ENCODE data around the gene GCN1.

GCN1 gene

GRCh38 chr12:120225852-120226640, 31.5 kb upstream of the GCN1 start:
- peaks cover 17% of the 10 kb centered on the region; the same call in 1 of the 2 replicates for H3K36me3 ChIP-seq (ENCODE audit: insufficient read depth, low read length)
- no peak for DNase-seq (ENCODE audit: low read depth, low spot score)
- H3K9ac ChIP-seq (ENCODE audit: insufficient read length) = no peak overlapping the region
- H3K27ac ChIP-seq = peak overlapping the region; percentile 82; the same call in 1 of the 2 replicates
- TF ChIP-seq EZH2 (IDR thresholded peaks at IDR 0.05) (no peak), POLR2AphosphoS5 (IDR thresholded peaks at IDR 0.05; ENCODE audit: borderline replicate concordance, low read depth, low read length) (no peak), FOXP2 (optimal IDR thresholded peaks at IDR 0.05; ENCODE audit: control extremely low read depth, extremely low read length, insufficient read depth) (no peak)
- H3K4me3 ChIP-seq = peak overlapping the region; percentile 78; the same call in 1 of the 2 replicates
- no peaks in the 10 kb centered on the region for H3K9me3 ChIP-seq (ENCODE audit: low read depth, low read length)

- TF ChIP-seq FOXP2 (optimal IDR thresholded peaks at IDR 0.05; ENCODE audit: control extremely low read depth, extremely low read length, insufficient read depth) (no peak), EZH2 (IDR thresholded peaks at IDR 0.05) (no peak), POLR2AphosphoS5 (IDR thresholded peaks at IDR 0.05; ENCODE audit: borderline replicate concordance, low read depth, low read length) (no peak)
- Histone ChIP-seq H3K36me3 (ENCODE audit: insufficient read depth, low read length) (peaks cover 17% of the 10 kb centered on the region; the same call in 1 of the 2 replicates), H3K27ac (peak overlapping the region; percentile 82), H3K9ac (ENCODE audit: insufficient read length) (peak overlapping the region; percentile 24), H3K9me3 (ENCODE audit: low read depth, low read length) (no peaks in the 10 kb centered on the region), H3K4me3 (peak overlapping the region; percentile 78)
- no peak for DNase-seq (ENCODE audit: low read depth, low spot score)
Measured at GRCh38 chr12:120225200-120225558, 30.7 kb upstream of the GCN1 start.

GRCh38 chr12:120224304-120225199, 30.0 kb upstream of the GCN1 start:
- peak overlapping the region; percentile 78 for H3K4me3 ChIP-seq
- TF ChIP-seq EZH2 (IDR thresholded peaks at IDR 0.05) (no peak), POLR2AphosphoS5 (IDR thresholded peaks at IDR 0.05; ENCODE audit: borderline replicate concordance, low read depth, low read length) (0 out of 2 replicates have a peak, but pooled peaks have one; percentile 33)
- H3K36me3 ChIP-seq (ENCODE audit: insufficient read depth, low read length) = peaks cover 17% of the 10 kb centered on the region; the same call in 1 of the 2 replicates
- H3K27ac ChIP-seq = peak overlapping the region; percentile 82
- H3K9ac ChIP-seq (ENCODE audit: insufficient read length) = peak overlapping the region; percentile 24
- no peak for DNase-seq (ENCODE audit: low read depth, low spot score)
- no peaks in the 10 kb centered on the region for H3K9me3 ChIP-seq (ENCODE audit: low read depth, low read length)

GRCh38 chr12:120223458-120224303, 29.2 kb upstream of the GCN1 start:
- Histone ChIP-seq H3K4me3 (no peak overlapping the region; the same call in 1 of the 2 replicates), H3K9ac (ENCODE audit: insufficient read length) (no peak overlapping the region), H3K27ac (no peak overlapping the region), H3K36me3 (ENCODE audit: insufficient read depth, low read length) (peaks cover 17% of the 10 kb centered on the region; the same call in 1 of the 2 replicates), H3K9me3 (ENCODE audit: low read depth, low read length) (no peaks in the 10 kb centered on the region)
- TF ChIP-seq FOXP2 (optimal IDR thresholded peaks at IDR 0.05; ENCODE audit: control extremely low read depth, extremely low read length, insufficient read depth) (no peak), EZH2 (IDR thresholded peaks at IDR 0.05) (no peak), POLR2AphosphoS5 (IDR thresholded peaks at IDR 0.05; ENCODE audit: borderline replicate concordance, low read depth, low read length) (no peak)
- no peak for DNase-seq (ENCODE audit: low read depth, low spot score)

- Histone ChIP-seq H3K36me3 (ENCODE audit: insufficient read depth, low read length) (peaks cover 17% of the 10 kb centered on the region; the same call in 1 of the 2 replicates), H3K9me3 (ENCODE audit: low read depth, low read length) (no peaks in the 10 kb centered on the region), H3K27ac (no peak overlapping the region), H3K9ac (ENCODE audit: insufficient read length) (no peak overlapping the region), H3K4me3 (no peak overlapping the region)
- TF ChIP-seq FOXP2 (optimal IDR thresholded peaks at IDR 0.05; ENCODE audit: control extremely low read depth, extremely low read length, insufficient read depth) (no peak), POLR2AphosphoS5 (IDR thresholded peaks at IDR 0.05; ENCODE audit: borderline replicate concordance, low read depth, low read length) (no peak), EZH2 (IDR thresholded peaks at IDR 0.05) (no peak)
- DNase-seq (ENCODE audit: low read depth, low spot score) = no peak
Measured at GRCh38 chr12:120222288-120222832, 27.8 kb upstream of the GCN1 start.

- TF ChIP-seq FOXP2 (optimal IDR thresholded peaks at IDR 0.05; ENCODE audit: control extremely low read depth, extremely low read length, insufficient read depth) (no peak), POLR2AphosphoS5 (IDR thresholded peaks at IDR 0.05; ENCODE audit: borderline replicate concordance, low read depth, low read length) (no peak), EZH2 (IDR thresholded peaks at IDR 0.05) (no peak)
- DNase-seq (ENCODE audit: low read depth, low spot score) = no peak
- H3K4me3 ChIP-seq = no peak overlapping the region
- H3K27ac ChIP-seq = no peak overlapping the region
- no peak overlapping the region for H3K9ac ChIP-seq (ENCODE audit: insufficient read length)
- H3K9me3 ChIP-seq (ENCODE audit: low read depth, low read length) = no peaks in the 10 kb centered on the region
- peaks cover 17% of the 10 kb centered on the region; the same call in 1 of the 2 replicates for H3K36me3 ChIP-seq (ENCODE audit: insufficient read depth, low read length)
Measured at GRCh38 chr12:120221576-120221900, 27.0 kb upstream of the GCN1 start.

- Histone ChIP-seq H3K9me3 (ENCODE audit: low read depth, low read length) (no peaks in the 10 kb centered on the region), H3K36me3 (ENCODE audit: insufficient read depth, low read length) (peaks cover 17% of the 10 kb centered on the region; the same call in 1 of the 2 replicates), H3K9ac (ENCODE audit: insufficient read length) (no peak overlapping the region), H3K27ac (0 out of 2 replicates have a peak overlapping the region, but pooled peaks have one; percentile 6), H3K4me3 (no peak overlapping the region)
- TF ChIP-seq EZH2 (IDR thresholded peaks at IDR 0.05) (no peak), FOXP2 (optimal IDR thresholded peaks at IDR 0.05; ENCODE audit: control extremely low read depth, extremely low read length, insufficient read depth) (no peak), POLR2AphosphoS5 (IDR thresholded peaks at IDR 0.05; ENCODE audit: borderline replicate concordance, low read depth, low read length) (no peak)
- DNase-seq (ENCODE audit: low read depth, low spot score) = no peak
Measured at GRCh38 chr12:120220838-120221575, 26.5 kb upstream of the GCN1 start.

Measured in SK-N-MC (cell line).